Sigmoid colon (tissue), 4 donors: Measurements from ENCODE around the gene KIAA1217.

ENCODE experiments used
- EP300 ChIP-seq, 4 donors: sonication (generic); formaldehyde crosslinking; IDR thresholded peaks; one replicate each; pipeline ENCODE4 v1.6.1; 2017; ENCODE audit warnings: antibody characterized with exemption in 4 of 4
- POLR2A ChIP-seq, 2 donors: fragments of 450-650 bp; IDR thresholded peaks; one replicate each; pipeline ENCODE4 v1.6.1; 2016; ENCODE audit warnings: antibody characterized with exemption in 2 of 2, mild to moderate bottlenecking in 2 of 2, moderate library complexity in 2 of 2
- TF ChIP-seq, protein P1 (sequence below), 4 experiments: fragments of 450-650 bp in 3 of 4; fragments of 200-600 bp in 1 of 4; IDR thresholded peaks; one replicate each; pipeline ENCODE4 v1.5.1; 2016 to 2019; ENCODE audit warnings: antibody characterized with exemption in 4 of 4, mild to moderate bottlenecking in 3 of 4, moderate library complexity in 2 of 4

- TF ChIP-seq, protein P1, sequence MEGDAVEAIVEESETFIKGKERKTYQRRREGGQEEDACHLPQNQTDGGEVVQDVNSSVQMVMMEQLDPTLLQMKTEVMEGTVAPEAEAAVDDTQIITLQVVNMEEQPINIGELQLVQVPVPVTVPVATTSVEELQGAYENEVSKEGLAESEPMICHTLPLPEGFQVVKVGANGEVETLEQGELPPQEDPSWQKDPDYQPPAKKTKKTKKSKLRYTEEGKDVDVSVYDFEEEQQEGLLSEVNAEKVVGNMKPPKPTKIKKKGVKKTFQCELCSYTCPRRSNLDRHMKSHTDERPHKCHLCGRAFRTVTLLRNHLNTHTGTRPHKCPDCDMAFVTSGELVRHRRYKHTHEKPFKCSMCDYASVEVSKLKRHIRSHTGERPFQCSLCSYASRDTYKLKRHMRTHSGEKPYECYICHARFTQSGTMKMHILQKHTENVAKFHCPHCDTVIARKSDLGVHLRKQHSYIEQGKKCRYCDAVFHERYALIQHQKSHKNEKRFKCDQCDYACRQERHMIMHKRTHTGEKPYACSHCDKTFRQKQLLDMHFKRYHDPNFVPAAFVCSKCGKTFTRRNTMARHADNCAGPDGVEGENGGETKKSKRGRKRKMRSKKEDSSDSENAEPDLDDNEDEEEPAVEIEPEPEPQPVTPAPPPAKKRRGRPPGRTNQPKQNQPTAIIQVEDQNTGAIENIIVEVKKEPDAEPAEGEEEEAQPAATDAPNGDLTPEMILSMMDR (IDR thresholded peaks at IDR 0.05) = no peak
- TF ChIP-seq POLR2A (IDR thresholded peaks at IDR 0.05) (no peak), EP300 (IDR thresholded peaks at IDR 0.05) (no peak)
Observed at GRCh38 chr10:24215196-24215595, 6.3 kb downstream of the KIAA1217 start.
